HepG2 (cell line): ENCODE data around the gene ADAM22. TPM values are rescaled to one million over a fixed set of nuclear protein-coding genes. Genes with fewer than 3 reads are reported as not detected.
A peak's percentile ranks its signal among the peaks of the same experiment; 100 is the strongest.

ENCODE experiments used
- AKAP8 ChIP-seq: sonication (generic); formaldehyde crosslinking; IDR thresholded peaks from 2 replicates; pipeline ENCODE4 v1.5.1; 2020; ENCODE audit warnings: mild to moderate bottlenecking, missing genetic modification reagents
- ARNT2 ChIP-seq: sonication (generic); formaldehyde crosslinking; IDR thresholded peaks from 2 replicates; pipeline ENCODE4 v1.8.0; 2022; ENCODE audit warnings: mild to moderate bottlenecking, low read depth, missing genetic modification reagents, moderate library complexity
- FOXA1 ChIP-seq, 2 experiments: fragments of 450-650 bp in 1 of 2; sonication (generic) in 1 of 2; formaldehyde crosslinking in 1 of 2; IDR thresholded peaks; 2 replicates each; pipeline versions ENCODE4 v1.4.0 to v1.6.1; 2016 to 2020; ENCODE audit warnings: missing genetic modification reagents in 1 of 2
- HNF4G ChIP-seq, 2 experiments: sonication (generic) in 1 of 2; formaldehyde crosslinking in 1 of 2; IDR thresholded peaks; 2 replicates each; pipeline versions ENCODE4 v1.4.0 to v1.6.1; 2011 to 2020; ENCODE audit warnings: borderline replicate concordance in 2 of 2, low read depth in 2 of 2, mild to moderate bottlenecking in 2 of 2, low read length in 1 of 2, missing genetic modification reagents in 1 of 2, moderate library complexity in 1 of 2
- KAT7 ChIP-seq: IDR thresholded peaks from 2 replicates; pipeline ENCODE4 v1.6.1; 2018; ENCODE audit warnings: borderline replicate concordance, missing compliant biosample characterization
- MED1 ChIP-seq: sonication (generic); formaldehyde crosslinking; IDR thresholded peaks from 2 replicates; pipeline ENCODE4 v1.4.0; 2020; ENCODE audit warnings: missing genetic modification reagents
- MED8 ChIP-seq: sonication (generic); formaldehyde crosslinking; IDR thresholded peaks from 2 replicates; pipeline ENCODE4 v1.8.1; 2023; ENCODE audit warnings: mild to moderate bottlenecking, missing genetic modification reagents; ENCODE audit not compliant: insufficient replicate concordance
- MTF1 ChIP-seq: sonication (generic); formaldehyde crosslinking; IDR thresholded peaks from 2 replicates; pipeline ENCODE4 v1.5.0; 2020; ENCODE audit warnings: missing genetic modification reagents
- NAIF1 ChIP-seq: sonication (generic); formaldehyde crosslinking; IDR thresholded peaks from 2 replicates; pipeline ENCODE4 v1.5.0; 2020; ENCODE audit warnings: mild to moderate bottlenecking, missing genetic modification reagents, borderline replicate concordance
- NCOA2 ChIP-seq: sonication (generic); formaldehyde crosslinking; IDR thresholded peaks from 2 replicates; pipeline ENCODE4 v1.8.0; 2022; ENCODE audit warnings: inconsistent platforms
- NFIC ChIP-seq: IDR thresholded peaks from 2 replicates; pipeline ENCODE4 v1.6.1; 2012; ENCODE audit warnings: mild to moderate bottlenecking, low read length, inconsistent platforms
- NRL ChIP-seq: sonication (generic); formaldehyde crosslinking; IDR thresholded peaks from 2 replicates; pipeline ENCODE4 v1.5.0; 2020; ENCODE audit warnings: missing genetic modification reagents, mild to moderate bottlenecking, moderate library complexity, borderline replicate concordance
- PHF21A ChIP-seq: sonication (generic); formaldehyde crosslinking; IDR thresholded peaks from 2 replicates; pipeline ENCODE4 v1.5.0; 2020; ENCODE audit warnings: mild to moderate bottlenecking, missing genetic modification reagents
- RFXAP ChIP-seq: sonication (generic); formaldehyde crosslinking; IDR thresholded peaks from 2 replicates; pipeline ENCODE4 v1.4.0; 2020; ENCODE audit warnings: missing genetic modification reagents, borderline replicate concordance
- SNAPC2 ChIP-seq: sonication (generic); formaldehyde crosslinking; IDR thresholded peaks from 2 replicates; pipeline ENCODE4 v1.8.1; 2022; ENCODE audit warnings: mild to moderate bottlenecking, missing genetic modification reagents
- SPEN ChIP-seq: sonication (generic); formaldehyde crosslinking; IDR thresholded peaks from 2 replicates; pipeline ENCODE4 v1.5.1; 2020; ENCODE audit warnings: low read depth, mild to moderate bottlenecking, missing genetic modification reagents
- SRY ChIP-seq: sonication (generic); formaldehyde crosslinking; IDR thresholded peaks from 2 replicates; pipeline ENCODE4 v1.8.0; 2022; ENCODE audit warnings: mild to moderate bottlenecking, missing genetic modification reagents
- ZNF333 ChIP-seq: sonication (generic); formaldehyde crosslinking; IDR thresholded peaks from 2 replicates; pipeline ENCODE4 v1.4.0; 2020; ENCODE audit warnings: mild to moderate bottlenecking, missing genetic modification reagents, borderline replicate concordance
- ZNF335 ChIP-seq: sonication (generic); formaldehyde crosslinking; IDR thresholded peaks from 2 replicates; pipeline ENCODE4 v1.4.0; 2020; ENCODE audit warnings: missing genetic modification reagents
- ZNF337 ChIP-seq: sonication (generic); formaldehyde crosslinking; IDR thresholded peaks from 2 replicates; pipeline ENCODE4 v1.5.1; 2020; ENCODE audit warnings: missing genetic modification reagents, low read depth, mild to moderate bottlenecking, borderline replicate concordance
- ZNF501 ChIP-seq: sonication (generic); formaldehyde crosslinking; IDR thresholded peaks from 2 replicates; pipeline ENCODE4 v1.5.1; 2020; ENCODE audit warnings: mild to moderate bottlenecking, moderate library complexity, missing genetic modification reagents
- ZNF720 ChIP-seq: sonication (generic); formaldehyde crosslinking; IDR thresholded peaks from 2 replicates; pipeline ENCODE4 v1.4.0; 2020; ENCODE audit warnings: missing genetic modification reagents
- polyA plus RNA-seq, 8 experiments: library from polyadenylated mRNA; depleted of rRNA in 3 of 8; stranded (reverse) in 7 of 8; unstranded in 1 of 8; fragments of >200 nt; fragmentation: Illumina TruSeq in 4 of 8; extraction: Trizol in 4 of 8; gene quantifications; 2 replicates each; pipeline versions ENCODE4 v1.2.1 to v1.2.3, GENCODE V29; 2011 to 2016; ENCODE audit warnings: low read depth in 4 of 8, missing spikeins in 1 of 8, mixed read lengths in 1 of 8; ENCODE audit not compliant: insufficient read depth in 1 of 8
- total RNA-seq, 5 experiments: library from RNA; depleted of rRNA; stranded (reverse); fragments of >200 nt; fragmentation: Illumina TruSeq; extraction: Trizol; gene quantifications; 2 replicates each; pipeline ENCODE4 v1.2.3, GENCODE V29; 2016; ENCODE audit warnings: low read depth in 1 of 5
- TF ChIP-seq, protein P1 (sequence below): sonication (generic); formaldehyde crosslinking; IDR thresholded peaks from 2 replicates; pipeline ENCODE4 v1.5.0; 2020; ENCODE audit warnings: missing genetic modification reagents
- TF ChIP-seq, protein P2 (sequence below): IDR thresholded peaks from 2 replicates; pipeline ENCODE4 v1.6.1; 2016; ENCODE audit warnings: missing compliant biosample characterization, missing genetic modification reagents, borderline replicate concordance
- TF ChIP-seq, protein P3 (sequence below): sonication (generic); formaldehyde crosslinking; IDR thresholded peaks from 2 replicates; pipeline ENCODE4 v1.4.0; 2020; ENCODE audit warnings: missing genetic modification reagents
- TF ChIP-seq, protein P4 (sequence below): sonication (generic); formaldehyde crosslinking; IDR thresholded peaks from 2 replicates; pipeline ENCODE4 v1.8.1; 2023; ENCODE audit warnings: mild to moderate bottlenecking, inconsistent platforms, moderate library complexity, missing genetic modification reagents, borderline replicate concordance

The ADAM22 gene
- total and polyA plus RNA-seq, 2 of the 13 experiments (the other 11 are each of a cell fraction or from before 2014, with no cell fraction given) = 1.9 to 6.7 TPM

DNA sequence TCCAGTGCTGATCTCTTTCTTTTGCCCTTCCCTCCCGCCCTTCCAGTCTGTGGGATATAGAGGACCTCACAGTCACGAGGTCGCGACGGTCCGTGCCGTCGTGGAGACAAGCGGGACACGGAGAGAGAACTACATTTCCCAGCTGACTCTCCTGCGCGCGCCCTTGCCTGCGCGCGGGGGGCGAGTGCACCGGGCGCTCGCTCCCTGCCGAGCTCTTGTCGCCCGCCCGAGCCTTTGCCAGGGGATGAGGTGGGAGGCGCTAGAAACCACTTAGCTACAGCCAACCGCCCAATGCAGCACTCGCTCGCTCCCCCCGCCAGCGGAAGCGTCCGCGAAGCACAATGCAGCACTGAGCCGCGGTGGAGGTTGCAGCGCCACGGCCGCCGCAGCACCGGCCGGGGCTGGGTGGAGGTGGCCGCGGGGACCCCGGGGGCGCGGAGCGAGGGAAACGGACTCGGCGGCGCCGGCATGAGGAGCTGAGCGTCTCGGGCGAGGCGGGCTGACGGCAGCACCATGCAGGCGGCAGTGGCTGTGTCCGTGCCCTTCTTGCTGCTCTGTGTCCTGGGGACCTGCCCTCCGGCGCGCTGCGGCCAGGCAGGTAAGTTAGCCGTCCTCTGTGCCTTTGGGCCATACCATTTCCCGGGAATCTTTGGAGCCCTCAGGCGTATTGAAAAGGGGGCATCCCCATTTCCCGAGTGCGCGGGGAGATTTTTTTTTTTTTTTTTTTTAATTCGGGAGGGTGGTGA is at the start of gene ADAM22 (continued):
- TF ChIP-seq, protein P1, sequence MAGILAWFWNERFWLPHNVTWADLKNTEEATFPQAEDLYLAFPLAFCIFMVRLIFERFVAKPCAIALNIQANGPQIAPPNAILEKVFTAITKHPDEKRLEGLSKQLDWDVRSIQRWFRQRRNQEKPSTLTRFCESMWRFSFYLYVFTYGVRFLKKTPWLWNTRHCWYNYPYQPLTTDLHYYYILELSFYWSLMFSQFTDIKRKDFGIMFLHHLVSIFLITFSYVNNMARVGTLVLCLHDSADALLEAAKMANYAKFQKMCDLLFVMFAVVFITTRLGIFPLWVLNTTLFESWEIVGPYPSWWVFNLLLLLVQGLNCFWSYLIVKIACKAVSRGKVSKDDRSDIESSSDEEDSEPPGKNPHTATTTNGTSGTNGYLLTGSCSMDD (CRISPR knock-in tag) = no peak
- TF ChIP-seq MED1 (CRISPR knock-in tag) (peak; percentile 50), ZNF501 (CRISPR knock-in tag) (peak; percentile 63), ZNF337 (CRISPR knock-in tag) (no peak), SNAPC2 (CRISPR knock-in tag) (no peak), RFXAP (CRISPR knock-in tag) (peak; percentile 86), ZNF333 (CRISPR knock-in tag) (no peak), SPEN (CRISPR knock-in tag) (peak; percentile 31), PHF21A (CRISPR knock-in tag) (peak; percentile 55; the same call in 1 of the 2 replicates), KAT7 (CRISPR knock-in tag) (peak; percentile 57; the same call in 1 of the 2 replicates), ZNF720 (CRISPR knock-in tag) (no peak), ARNT2 (CRISPR knock-in tag) (peak; percentile 28; the same call in 1 of the 2 replicates), AKAP8 (no peak), NCOA2 (CRISPR knock-in tag) (0 out of 2 replicates have a peak, but pooled peaks have one; percentile 37), MED8 (peak; percentile 56), FOXA1 (IDR thresholded peaks at IDR 0.05) (no peak), FOXA1 (CRISPR knock-in tag; IDR thresholded peaks at IDR 0.05) (no peak), HNF4G (IDR thresholded peaks at IDR 0.05; ENCODE audit: borderline replicate concordance, low read depth, low read length) (no peak), HNF4G (CRISPR knock-in tag; IDR thresholded peaks at IDR 0.05; ENCODE audit: borderline replicate concordance, low read depth) (no peak), NAIF1 (CRISPR knock-in tag) (no peak), NRL (CRISPR knock-in tag) (peak; percentile 66; the same call in 1 of the 2 replicates), SRY (0 out of 2 replicates have a peak, but pooled peaks have one; percentile 35), MTF1 (CRISPR knock-in tag) (no peak; the same call in 1 of the 2 replicates), ZNF335 (CRISPR knock-in tag) (no peak), NFIC (no peak)
- TF ChIP-seq, protein P2, sequence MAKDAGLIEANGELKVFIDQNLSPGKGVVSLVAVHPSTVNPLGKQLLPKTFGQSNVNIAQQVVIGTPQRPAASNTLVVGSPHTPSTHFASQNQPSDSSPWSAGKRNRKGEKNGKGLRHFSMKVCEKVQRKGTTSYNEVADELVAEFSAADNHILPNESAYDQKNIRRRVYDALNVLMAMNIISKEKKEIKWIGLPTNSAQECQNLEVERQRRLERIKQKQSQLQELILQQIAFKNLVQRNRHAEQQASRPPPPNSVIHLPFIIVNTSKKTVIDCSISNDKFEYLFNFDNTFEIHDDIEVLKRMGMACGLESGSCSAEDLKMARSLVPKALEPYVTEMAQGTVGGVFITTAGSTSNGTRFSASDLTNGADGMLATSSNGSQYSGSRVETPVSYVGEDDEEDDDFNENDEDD (CRISPR knock-in tag) = peak; percentile 78
- TF ChIP-seq, protein P3, sequence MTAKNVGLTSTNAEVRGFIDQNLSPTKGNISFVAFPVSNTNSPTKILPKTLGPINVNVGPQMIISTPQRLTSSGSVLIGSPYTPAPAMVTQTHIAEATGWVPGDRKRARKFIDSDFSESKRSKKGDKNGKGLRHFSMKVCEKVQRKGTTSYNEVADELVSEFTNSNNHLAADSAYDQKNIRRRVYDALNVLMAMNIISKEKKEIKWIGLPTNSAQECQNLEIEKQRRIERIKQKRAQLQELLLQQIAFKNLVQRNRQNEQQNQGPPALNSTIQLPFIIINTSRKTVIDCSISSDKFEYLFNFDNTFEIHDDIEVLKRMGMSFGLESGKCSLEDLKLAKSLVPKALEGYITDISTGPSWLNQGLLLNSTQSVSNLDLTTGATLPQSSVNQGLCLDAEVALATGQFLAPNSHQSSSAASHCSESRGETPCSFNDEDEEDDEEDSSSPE (CRISPR knock-in tag) = peak; percentile 69
- TF ChIP-seq, protein P4, sequence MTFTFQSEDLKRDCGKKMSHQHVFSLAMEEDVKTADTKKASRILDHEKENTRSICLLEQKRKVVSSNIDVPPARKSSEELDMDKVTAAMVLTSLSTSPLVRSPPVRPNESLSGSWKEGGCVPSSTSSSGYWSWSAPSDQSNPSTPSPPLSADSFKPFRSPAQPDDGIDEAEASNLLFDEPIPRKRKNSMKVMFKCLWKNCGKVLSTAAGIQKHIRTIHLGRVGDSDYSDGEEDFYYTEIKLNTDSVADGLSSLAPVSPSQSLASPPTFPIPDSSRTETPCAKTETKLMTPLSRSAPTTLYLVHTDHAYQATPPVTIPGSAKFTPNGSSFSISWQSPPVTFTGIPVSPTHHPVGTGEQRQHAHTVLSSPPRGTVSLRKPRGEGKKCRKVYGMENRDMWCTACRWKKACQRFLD = 0 out of 2 replicates have a peak, but pooled peaks have one; percentile 10
